ENCODE results near the gene IRF2BP1.
"Not testable (repeated sequence)": the region's sequence is repeated elsewhere in the genome, so short reads cannot be mapped to it uniquely, and the experiment has no call there.

Gene IRF2BP1

GRCh38 chr19:45881082-45881908, 4.6 kb downstream of the IRF2BP1 start:
- no peak for DNase-seq (ENCODE audit: low spot score)

- DNase-seq (ENCODE audit: low spot score), result no peak
These were observed 6.0 kb downstream of the IRF2BP1 start for GRCh38 chr19:45879971-45880370.

- no peak for DNase-seq (ENCODE audit: low spot score)
These were observed 6.9 kb downstream of the IRF2BP1 start for GRCh38 chr19:45879055-45879454.

GRCh38 chr19:45878043-45878794, 7.7 kb downstream of the IRF2BP1 start:
- DNase-seq (ENCODE audit: low spot score), result no peak

- DNase-seq (ENCODE audit: low spot score), result no peak
These were observed 9.3 kb downstream of the IRF2BP1 start for GRCh38 chr19:45876411-45877197.

GRCh38 chr19:45876161-45876410, 9.9 kb downstream of the IRF2BP1 start:
- no peak for DNase-seq (ENCODE audit: low spot score)

- DNase-seq (ENCODE audit: low spot score), result no peak
These were observed 11.3 kb downstream of the IRF2BP1 start for GRCh38 chr19:45874620-45874966.

GRCh38 chr19:45873219-45873772, 12.6 kb downstream of the IRF2BP1 start:
- no peak for DNase-seq (ENCODE audit: low spot score)

GRCh38 chr19:45872095-45872919, 13.6 kb downstream of the IRF2BP1 start:
- no peak for DNase-seq (ENCODE audit: low spot score)

GRCh38 chr19:45870798-45871197, 15.1 kb downstream of the IRF2BP1 start:
- DNase-seq (ENCODE audit: low spot score), result no peak

GRCh38 chr19:45867241-45867640, 18.7 kb downstream of the IRF2BP1 start:
- DNase-seq (ENCODE audit: low spot score), result not testable (repeated sequence)

- DNase-seq (ENCODE audit: low spot score), result no peak
These were observed 19.4 kb downstream of the IRF2BP1 start for GRCh38 chr19:45866400-45867176.

GRCh38 chr19:45865269-45865948, 20.5 kb downstream of the IRF2BP1 start:
- DNase-seq (ENCODE audit: low spot score), result no peak

- no peak for DNase-seq (ENCODE audit: low spot score)
These were observed 21.3 kb downstream of the IRF2BP1 start for GRCh38 chr19:45864629-45865082.

GRCh38 chr19:45863840-45864628, 21.9 kb downstream of the IRF2BP1 start, which contains the start of gene FOXA3:
Gene FOXA3, plus strand, starts transcription at chr19:45864326. Its CDS starts 131 bp downstream, at chr19:45864457.
- peak; percentile 44 for DNase-seq (ENCODE audit: low spot score)

- DNase-seq (ENCODE audit: low spot score), result no peak
These were observed 22.6 kb downstream of the IRF2BP1 start for GRCh38 chr19:45863335-45863839.

- peak; percentile 98 for DNase-seq (ENCODE audit: low spot score)
These were observed 23.2 kb downstream of the IRF2BP1 start, which contains the start of gene SYMPK for GRCh38 chr19:45862564-45863334. Gene SYMPK, minus strand, starts transcription at chr19:45863147. Its CDS starts 8,652 bp downstream, at chr19:45854495.

- no peak for DNase-seq (ENCODE audit: low spot score)
These were observed 23.7 kb downstream of the IRF2BP1 start for GRCh38 chr19:45862271-45862563.
